Measurements from ENCODE around the gene RNF152. TPM values are rescaled to one million over a fixed set of nuclear protein-coding genes. Genes with fewer than 3 reads are reported as not detected.

The RNF152 gene
- total RNA-seq, 2 donors from 2014 or later, result 90.8 to 119 TPM

DNA sequence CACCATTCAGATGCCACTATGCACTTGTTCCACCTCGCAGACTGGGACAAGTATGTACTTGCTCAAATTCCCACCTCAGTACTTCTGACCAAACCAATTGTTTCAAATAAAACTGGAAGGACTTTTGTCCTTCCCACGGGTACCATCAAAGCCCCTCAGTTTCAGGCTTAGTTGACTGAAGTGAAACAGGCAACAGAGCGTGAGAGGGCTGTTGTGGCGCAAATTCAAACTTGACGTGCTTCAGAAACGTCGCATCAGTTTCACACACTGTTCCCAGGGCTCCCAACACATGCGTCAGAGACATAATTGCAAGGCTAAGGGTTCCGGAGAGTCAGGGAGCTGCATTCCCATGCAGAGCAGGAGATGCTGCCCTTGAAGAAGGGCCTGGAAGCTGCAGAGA, 33.7 kb downstream of the RNF152 start:
- Mint-ChIP-seq H3K27ac (no peak overlapping the region), H3K4me3 (no peak overlapping the region), H3K9me3 (no peaks in the 10 kb centered on the region), H3K36me3 (ENCODE audit: low read depth) (peaks cover 56% of the 10 kb centered on the region), H3K27me3 (ENCODE audit: insufficient read depth) (no peaks in the 10 kb centered on the region), H3K4me1 (peaks cover 45% of the 10 kb centered on the region)
- peaks cover 91% of the 10 kb centered on the region for H3K36me3 ChIP-seq (ENCODE audit: control insufficient read depth, insufficient read depth, low read length)
- H3K4me3 ChIP-seq (ENCODE audit: low read length), result no peak overlapping the region
- WGBS, 2 experiments (ENCODE audit: insufficient coverage in 1 of 2, insufficient read length in 1 of 2), result 95 to 98% methylated on average over 8 to 9 of the region's 9 CpGs
- DNase-seq, result no peak
- H3K27me3 ChIP-seq (ENCODE audit: control insufficient read depth, insufficient read depth, low read length, poor library complexity, severe bottlenecking), result no peaks in the 10 kb centered on the region
- H3K4me1 ChIP-seq (ENCODE audit: control insufficient read depth, insufficient read depth, low read length), result peaks cover 27% of the 10 kb centered on the region
- H3K27ac ChIP-seq (ENCODE audit: low read depth, low read length), result no peak overlapping the region
- no peak overlapping the region for H3K9ac ChIP-seq (ENCODE audit: extremely low read depth, low read length, poor library complexity, severe bottlenecking)
- H3K9me3 ChIP-seq (ENCODE audit: control insufficient read depth, low read length), result no peaks in the 10 kb centered on the region
- TF ChIP-seq CTCF (conservative IDR thresholded peaks at IDR 0.05), result no peak

- H3K4me1 Mint-ChIP-seq, result peaks cover 63% of the 10 kb centered on the region
- H3K36me3 ChIP-seq (ENCODE audit: control insufficient read depth, insufficient read depth, low read length), result peaks cover 88% of the 10 kb centered on the region
- H3K27me3 Mint-ChIP-seq (ENCODE audit: insufficient read depth), result no peaks in the 10 kb centered on the region
- peaks cover 38% of the 10 kb centered on the region for H3K4me1 ChIP-seq (ENCODE audit: control insufficient read depth, insufficient read depth, low read length)
- H3K9me3 ChIP-seq (ENCODE audit: control insufficient read depth, low read length), result no peaks in the 10 kb centered on the region
- H3K9me3 Mint-ChIP-seq, result no peaks in the 10 kb centered on the region
- 82 to 89% methylated on average over 3 to 4 of the region's 4 CpGs for WGBS, 2 experiments (ENCODE audit: insufficient coverage in 1 of 2, insufficient read length in 1 of 2)
- no peak for DNase-seq
- H3K36me3 Mint-ChIP-seq (ENCODE audit: low read depth), result peaks cover 47% of the 10 kb centered on the region
- H3K4me3 Mint-ChIP-seq, result no peak overlapping the region
- H3K27ac Mint-ChIP-seq, result no peak overlapping the region
- H3K9ac ChIP-seq (ENCODE audit: extremely low read depth, low read length, poor library complexity, severe bottlenecking), result no peak overlapping the region
- TF ChIP-seq CTCF (conservative IDR thresholded peaks at IDR 0.05), result no peak
- H3K4me3 ChIP-seq (ENCODE audit: low read length), result no peak overlapping the region
- H3K27me3 ChIP-seq (ENCODE audit: control insufficient read depth, insufficient read depth, low read length, poor library complexity, severe bottlenecking), result no peaks in the 10 kb centered on the region
- no peak overlapping the region for H3K27ac ChIP-seq (ENCODE audit: low read depth, low read length)
Observed at GRCh38 chr18:61856678-61857077, 36.1 kb downstream of the RNF152 start.

GRCh38 chr18:61855449-61856378, 37.1 kb downstream of the RNF152 start:
- no peak overlapping the region for H3K4me3 Mint-ChIP-seq
- H3K9me3 Mint-ChIP-seq, result no peaks in the 10 kb centered on the region
- H3K36me3 Mint-ChIP-seq (ENCODE audit: low read depth), result peaks cover 43% of the 10 kb centered on the region
- no peaks in the 10 kb centered on the region for H3K27me3 Mint-ChIP-seq (ENCODE audit: insufficient read depth)
- peaks cover 63% of the 10 kb centered on the region for H3K4me1 Mint-ChIP-seq
- 96 to 99% methylated on average over 10 to 19 of the region's 19 CpGs for whole genome bisulfite sequencing, 2 experiments (ENCODE audit: insufficient coverage in 1 of 2, insufficient read length in 1 of 2)
- no peak for TF ChIP-seq CTCF (conservative IDR thresholded peaks at IDR 0.05)
- H3K9ac ChIP-seq (ENCODE audit: extremely low read depth, low read length, poor library complexity, severe bottlenecking), result no peak overlapping the region
- no peak overlapping the region for H3K4me3 ChIP-seq (ENCODE audit: low read length)
- H3K27me3 ChIP-seq (ENCODE audit: control insufficient read depth, insufficient read depth, low read length, poor library complexity, severe bottlenecking), result no peaks in the 10 kb centered on the region
- no peak overlapping the region for H3K27ac ChIP-seq (ENCODE audit: low read depth, low read length)
- DNase-seq, result no peak
- H3K36me3 ChIP-seq (ENCODE audit: control insufficient read depth, insufficient read depth, low read length), result peaks cover 88% of the 10 kb centered on the region
- peaks cover 38% of the 10 kb centered on the region for H3K4me1 ChIP-seq (ENCODE audit: control insufficient read depth, insufficient read depth, low read length)
- H3K27ac Mint-ChIP-seq, result no peak overlapping the region
- no peaks in the 10 kb centered on the region for H3K9me3 ChIP-seq (ENCODE audit: control insufficient read depth, low read length)
